Activated naive CD4-positive, alpha-beta T cell treated with anti-CD3 and anti-CD28 coated beads for 36 hours (primary cell): ENCODE measurements around the gene INF2. TPM values are rescaled to one million over a fixed set of nuclear protein-coding genes. Genes with fewer than 3 reads are reported as not detected.
A peak's percentile ranks its signal among the peaks of the same experiment; 100 is the strongest.

ENCODE experiments used
- CTCF ChIA-PET: fragments of 350-600 bp; sonication (Branson Sonifier 250); formaldehyde crosslinking; loops from one replicate; lab custom pipeline; 2021; ENCODE audit warnings: antibody characterized with exemption; lab: Charles Lee
- DNase-seq: peaks from one replicate; pipeline ENCODE4 v3.0.0-alpha.2; 2020
- H3K27ac Mint-ChIP-seq: one replicate; pipeline ENCODE4 v1.8.0; 2021; ENCODE audit warnings: mild to moderate bottlenecking, mixed read lengths
- H3K27me3 Mint-ChIP-seq: one replicate; pipeline ENCODE4 v1.8.0; 2021; ENCODE audit warnings: low read depth, mixed read lengths
- H3K36me3 Mint-ChIP-seq: one replicate; pipeline ENCODE4 v1.8.0; 2021; ENCODE audit warnings: low read depth, mixed read lengths
- H3K4me1 Mint-ChIP-seq: one replicate; pipeline ENCODE4 v1.8.0; 2021; ENCODE audit warnings: low read depth, mixed read lengths
- H3K4me3 Mint-ChIP-seq: one replicate; pipeline ENCODE4 v1.8.0; 2021; ENCODE audit warnings: mild to moderate bottlenecking, moderate library complexity, mixed read lengths
- H3K9me3 Mint-ChIP-seq: one replicate; pipeline ENCODE4 v1.8.0; 2021; ENCODE audit warnings: mixed read lengths
- intact Hi-C: fragments of 100-400 bp; cut with micrococcal nuclease; formaldehyde crosslinking; loops from one replicate; pipeline ENCODE4 v1.15.1; 2023
- total RNA-seq, 2 experiments: library from RNA; stranded (reverse); gene quantifications; one replicate each; pipeline ENCODE4 v1.2.3, GENCODE V29; 2021

The INF2 gene
- total RNA-seq, 2 experiments from 2014 or later = 50.7 to 50.9 TPM

DNA sequence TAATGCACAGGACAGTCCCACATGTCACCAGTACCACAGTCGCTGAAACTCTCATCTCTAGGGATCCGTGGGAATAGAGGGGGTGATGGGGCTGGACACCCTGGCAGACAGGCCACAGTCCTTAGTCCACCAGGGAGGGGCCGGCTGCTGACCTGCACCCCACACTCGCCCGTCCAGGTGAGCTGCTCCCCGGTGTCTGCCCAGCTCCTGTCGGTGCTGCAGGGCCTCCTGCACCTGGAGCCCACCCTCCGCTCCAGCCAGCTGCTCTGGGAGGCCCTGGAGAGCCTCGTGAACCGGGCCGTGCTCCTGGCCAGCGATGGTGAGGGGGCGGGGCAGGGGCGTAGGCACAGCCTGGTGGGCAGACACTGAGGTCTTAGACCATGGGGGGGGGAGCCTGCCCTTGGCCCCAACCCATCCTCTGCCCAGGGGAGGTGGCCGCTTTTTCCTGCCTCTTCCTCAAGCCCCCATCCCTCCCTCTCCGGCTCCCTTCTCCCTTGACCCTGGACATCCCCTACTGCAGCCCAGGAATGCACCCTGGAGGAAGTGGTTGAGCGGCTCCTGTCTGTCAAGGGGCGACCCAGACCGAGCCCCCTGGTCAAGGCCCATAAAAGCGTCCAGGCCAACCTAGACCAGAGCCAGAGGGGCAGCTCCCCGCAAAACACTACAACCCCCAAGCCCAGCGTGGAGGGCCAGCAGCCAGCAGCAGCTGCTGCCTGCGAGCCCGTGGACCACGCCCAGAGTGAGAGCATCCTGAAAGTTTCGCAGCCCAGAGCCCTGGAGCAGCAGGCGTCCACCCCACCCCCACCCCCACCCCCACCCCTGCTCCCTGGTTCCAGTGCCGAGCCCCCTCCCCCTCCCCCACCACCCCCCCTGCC, 17.6 kb downstream of the INF2 start:
- Mint-ChIP-seq H3K36me3 (peaks cover 5% of the 10 kb centered on the region), H3K4me3 (no peak overlapping the region), H3K4me1 (peaks cover 2% of the 10 kb centered on the region), H3K27ac (no peak overlapping the region), H3K9me3 (no peaks in the 10 kb centered on the region), H3K27me3 (no peaks in the 10 kb centered on the region)
- intact Hi-C loops = no loop called here
- DNase-seq = no peak
- CTCF ChIA-PET = interaction anchor here (0.6 kb wide), 1 partner anchor 37 kb away, joined by 4 read pairs; no protein-coding TSS in a partner anchor

DNA sequence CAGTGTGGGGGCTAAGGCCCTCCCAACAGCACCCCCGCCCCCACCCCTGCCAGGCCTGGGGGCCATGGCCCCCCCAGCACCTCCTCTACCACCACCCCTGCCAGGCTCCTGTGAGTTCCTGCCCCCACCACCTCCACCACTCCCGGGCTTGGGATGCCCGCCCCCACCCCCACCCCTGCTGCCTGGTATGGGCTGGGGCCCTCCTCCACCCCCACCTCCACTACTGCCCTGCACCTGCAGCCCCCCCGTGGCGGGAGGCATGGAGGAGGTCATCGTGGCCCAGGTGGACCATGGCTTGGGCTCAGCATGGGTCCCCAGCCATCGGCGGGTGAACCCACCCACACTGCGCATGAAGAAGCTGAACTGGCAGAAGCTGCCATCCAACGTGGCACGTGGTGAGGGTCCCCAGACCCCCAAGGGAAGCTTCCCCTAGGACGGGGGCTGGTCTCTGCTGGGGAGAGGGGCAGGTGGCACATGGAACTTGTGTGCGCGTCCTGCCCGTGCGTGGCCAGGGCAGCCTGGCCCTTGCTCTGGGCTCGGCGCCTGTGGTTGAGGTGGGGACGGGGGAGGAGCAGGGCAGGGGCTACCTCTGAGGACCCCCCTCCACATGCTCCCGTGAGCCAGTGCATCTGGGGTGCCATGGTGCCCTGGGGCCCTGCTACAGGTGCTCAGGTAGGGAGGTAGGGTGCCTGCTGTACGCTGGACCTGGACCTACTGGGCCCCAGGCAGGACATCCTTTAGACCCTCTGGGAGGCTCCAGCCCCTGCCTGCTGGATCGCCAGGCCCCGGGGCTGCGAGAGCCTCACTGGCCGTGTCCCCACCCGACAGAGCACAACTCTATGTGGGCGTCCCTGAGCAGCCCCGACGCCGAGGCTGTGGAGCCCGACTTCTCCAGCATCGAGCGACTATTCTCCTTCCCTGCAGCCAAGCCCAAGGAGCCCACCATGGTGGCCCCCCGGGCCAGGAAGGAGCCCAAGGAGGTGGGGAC, 18.5 kb downstream of the INF2 start:
- H3K9me3 Mint-ChIP-seq = no peaks in the 10 kb centered on the region
- H3K4me3 Mint-ChIP-seq = no peak overlapping the region
- no peaks in the 10 kb centered on the region for H3K27me3 Mint-ChIP-seq
- H3K27ac Mint-ChIP-seq = no peak overlapping the region
- peaks cover 2% of the 10 kb centered on the region for H3K4me1 Mint-ChIP-seq
- DNase-seq = no peak
- intact Hi-C loops = loop anchor here (1.0 kb wide), 2 partner anchors 43 to 58 kb away; no protein-coding TSS in a partner anchor
- peaks cover 5% of the 10 kb centered on the region for H3K36me3 Mint-ChIP-seq
- CTCF ChIA-PET = interaction anchor here (1.0 to 1.5 kb wide), 2 partner anchors 30 to 42 kb away, joined by 6 to 7 read pairs; no protein-coding TSS in a partner anchor

DNA sequence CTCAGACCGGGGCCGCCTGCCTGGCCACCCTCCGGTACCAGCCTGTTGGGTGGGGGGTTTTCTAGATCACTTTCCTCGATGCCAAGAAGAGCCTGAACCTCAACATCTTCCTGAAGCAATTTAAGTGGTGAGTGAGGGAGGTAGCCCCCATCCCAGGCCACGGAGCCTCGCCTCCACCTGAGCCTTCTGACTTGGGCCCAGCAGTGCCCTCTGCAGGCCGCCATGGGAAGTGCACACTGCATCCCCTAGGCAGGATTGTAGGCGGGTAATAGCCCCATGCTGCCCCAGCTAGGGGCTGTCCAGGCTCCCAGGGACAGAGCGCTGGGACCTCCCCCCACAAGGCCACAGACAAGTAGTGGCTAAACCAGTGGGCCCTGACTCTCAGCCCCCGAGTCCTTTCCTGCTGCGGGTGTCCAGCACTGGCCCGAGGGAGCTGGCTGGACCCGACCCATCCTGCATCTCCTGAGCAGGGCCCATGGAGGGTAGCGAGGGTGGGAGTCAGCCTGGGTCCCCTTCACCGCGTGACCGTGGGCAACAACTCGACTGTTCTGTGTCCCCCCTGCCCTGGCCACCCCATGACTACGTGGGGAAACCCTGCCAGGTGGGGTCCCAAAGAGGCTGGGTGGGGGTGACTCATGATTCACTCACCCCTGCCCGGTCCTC, 19.3 kb downstream of the INF2 start:
- CTCF ChIA-PET = interaction anchor here (0.6 to 1.5 kb wide), 12 partner anchors 13 to 62 kb away, joined by 3 to 7 read pairs (median 4); partner anchors contain the start of gene ADSS1
- peak; percentile 80 for DNase-seq
- H3K27me3 Mint-ChIP-seq = no peaks in the 10 kb centered on the region

GRCh38 chr14:104709387-104710039, 20.1 kb downstream of the INF2 start:
- CTCF ChIA-PET = interaction anchor here (0.6 to 1.5 kb wide), 12 partner anchors 12 to 63 kb away, joined by 3 to 7 read pairs (median 4); partner anchors contain the start of gene ADSS1
- no peaks in the 10 kb centered on the region for H3K9me3 Mint-ChIP-seq
- no peak overlapping the region for H3K27ac Mint-ChIP-seq
- intact Hi-C loops = no loop called here
- H3K4me3 Mint-ChIP-seq = no peak overlapping the region
- peaks cover 2% of the 10 kb centered on the region for H3K4me1 Mint-ChIP-seq
- peaks cover 2% of the 10 kb centered on the region for H3K36me3 Mint-ChIP-seq
- DNase-seq = no peak
- H3K27me3 Mint-ChIP-seq = no peaks in the 10 kb centered on the region

More for the DNA sequence above, 19.3 kb downstream of the INF2 start:
- Mint-ChIP-seq H3K4me3 (no peak overlapping the region), H3K36me3 (peaks cover 5% of the 10 kb centered on the region), H3K27ac (no peak overlapping the region), H3K4me1 (peaks cover 2% of the 10 kb centered on the region), H3K9me3 (no peaks in the 10 kb centered on the region)
- intact Hi-C loops = loop anchor here (1.0 kb wide), 2 partner anchors 43 to 58 kb away; no protein-coding TSS in a partner anchor

DNA sequence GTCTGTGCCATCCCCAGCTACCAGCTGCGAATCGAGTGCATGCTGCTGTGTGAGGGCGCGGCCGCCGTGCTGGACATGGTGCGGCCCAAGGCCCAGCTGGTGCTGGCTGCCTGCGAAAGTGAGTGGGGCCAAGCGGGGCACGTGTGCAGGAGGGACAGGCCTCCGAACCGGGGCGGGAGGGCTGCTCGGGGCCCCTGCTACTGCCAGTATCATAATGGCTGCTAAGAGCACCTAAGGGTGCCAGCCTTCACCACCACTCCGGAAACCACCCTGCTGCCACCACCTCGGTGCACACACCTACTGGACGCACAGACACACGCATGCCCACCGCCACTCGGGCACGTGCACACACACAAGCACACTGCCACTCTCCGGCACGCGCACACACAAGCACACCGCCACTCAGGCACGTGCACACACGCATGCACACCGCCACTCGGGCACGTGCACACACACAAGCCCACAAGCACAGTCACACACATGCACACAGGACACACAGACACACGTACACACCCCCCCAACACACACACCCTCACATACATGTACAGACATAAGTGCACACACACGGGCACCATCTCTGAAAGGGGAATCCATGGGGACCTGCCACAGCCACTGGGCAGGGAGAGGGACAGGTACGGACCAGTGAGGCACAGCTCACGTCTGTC, 20.8 kb downstream of the INF2 start:
- CTCF ChIA-PET = interaction anchor here (0.8 to 1.3 kb wide), 3 partner anchors 13 to 59 kb away, joined by 3 to 4 read pairs (median 3); no protein-coding TSS in a partner anchor
- no peaks in the 10 kb centered on the region for H3K27me3 Mint-ChIP-seq
- H3K36me3 Mint-ChIP-seq = peaks cover 2% of the 10 kb centered on the region
- DNase-seq = no peak
- H3K4me1 Mint-ChIP-seq = peaks cover 2% of the 10 kb centered on the region
- intact Hi-C loops = no loop called here
- no peaks in the 10 kb centered on the region for H3K9me3 Mint-ChIP-seq
- no peak overlapping the region for H3K27ac Mint-ChIP-seq
- no peak overlapping the region for H3K4me3 Mint-ChIP-seq

DNA sequence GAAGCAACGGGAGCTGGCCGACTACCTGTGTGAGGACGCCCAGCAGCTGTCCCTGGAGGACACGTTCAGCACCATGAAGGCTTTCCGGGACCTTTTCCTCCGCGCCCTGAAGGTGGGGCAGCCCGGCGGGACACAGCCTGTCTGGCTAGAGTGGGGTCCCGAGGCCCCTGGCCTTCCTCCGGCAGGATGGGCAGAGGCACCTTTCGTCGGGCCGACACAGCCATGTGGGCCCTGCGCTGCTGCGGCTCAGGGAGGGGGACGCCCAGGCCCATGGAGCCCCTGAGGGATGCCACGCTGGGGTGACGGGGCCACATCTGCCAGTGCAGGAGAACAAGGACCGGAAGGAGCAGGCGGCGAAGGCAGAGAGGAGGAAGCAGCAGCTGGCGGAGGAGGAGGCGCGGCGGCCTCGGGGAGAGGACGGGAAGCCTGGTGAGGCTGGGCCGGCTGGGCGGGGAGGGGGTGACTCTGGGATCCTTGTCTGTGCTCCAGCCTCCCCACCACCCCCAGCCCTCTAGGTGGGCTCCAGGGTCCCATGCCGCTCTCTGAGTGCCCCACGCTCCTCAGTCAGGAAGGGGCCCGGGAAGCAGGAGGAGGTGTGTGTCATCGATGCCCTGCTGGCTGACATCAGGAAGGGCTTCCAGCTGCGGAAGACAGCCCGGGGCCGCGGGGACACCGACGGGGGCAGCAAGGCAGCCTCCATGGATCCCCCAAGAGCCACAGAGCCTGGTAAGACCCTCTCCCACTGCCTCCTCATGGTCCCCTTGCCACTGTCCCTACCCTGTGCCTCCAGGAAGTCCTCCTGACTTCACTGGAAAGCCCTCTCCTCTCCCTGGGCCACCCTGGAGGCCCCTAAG, 23.7 kb downstream of the INF2 start:
- intact Hi-C loops = no loop called here
- CTCF ChIA-PET = no interaction called here
- peaks cover 2% of the 10 kb centered on the region for H3K4me1 Mint-ChIP-seq
- peaks cover 3% of the 10 kb centered on the region for H3K36me3 Mint-ChIP-seq
- H3K27ac Mint-ChIP-seq = no peak overlapping the region
- H3K27me3 Mint-ChIP-seq = no peaks in the 10 kb centered on the region
- no peaks in the 10 kb centered on the region for H3K9me3 Mint-ChIP-seq
- no peak overlapping the region for H3K4me3 Mint-ChIP-seq
- no peak for DNase-seq

GRCh38 chr14:104714066-104714465, 24.6 kb downstream of the INF2 start:
- CTCF ChIA-PET = no interaction called here
- no peak for DNase-seq
- no peaks in the 10 kb centered on the region for H3K4me1 Mint-ChIP-seq
- H3K27ac Mint-ChIP-seq = no peak overlapping the region
- H3K36me3 Mint-ChIP-seq = peaks cover 3% of the 10 kb centered on the region
- no peak overlapping the region for H3K4me3 Mint-ChIP-seq
- intact Hi-C loops = no loop called here
- H3K27me3 Mint-ChIP-seq = no peaks in the 10 kb centered on the region
- H3K9me3 Mint-ChIP-seq = no peaks in the 10 kb centered on the region

- no peak overlapping the region for H3K4me3 Mint-ChIP-seq
- CTCF ChIA-PET = interaction anchor here (0.6 kb wide), 1 partner anchor 51 kb away, joined by 3 read pairs; no protein-coding TSS in a partner anchor
- no peaks in the 10 kb centered on the region for H3K4me1 Mint-ChIP-seq
- H3K36me3 Mint-ChIP-seq = peaks cover 3% of the 10 kb centered on the region
- no peak overlapping the region for H3K27ac Mint-ChIP-seq
- no peaks in the 10 kb centered on the region for H3K27me3 Mint-ChIP-seq
- no peak for DNase-seq
- no peaks in the 10 kb centered on the region for H3K9me3 Mint-ChIP-seq
- intact Hi-C loops = no loop called here
These were observed 25.3 kb downstream of the INF2 start for GRCh38 chr14:104714681-104715080.

DNA sequence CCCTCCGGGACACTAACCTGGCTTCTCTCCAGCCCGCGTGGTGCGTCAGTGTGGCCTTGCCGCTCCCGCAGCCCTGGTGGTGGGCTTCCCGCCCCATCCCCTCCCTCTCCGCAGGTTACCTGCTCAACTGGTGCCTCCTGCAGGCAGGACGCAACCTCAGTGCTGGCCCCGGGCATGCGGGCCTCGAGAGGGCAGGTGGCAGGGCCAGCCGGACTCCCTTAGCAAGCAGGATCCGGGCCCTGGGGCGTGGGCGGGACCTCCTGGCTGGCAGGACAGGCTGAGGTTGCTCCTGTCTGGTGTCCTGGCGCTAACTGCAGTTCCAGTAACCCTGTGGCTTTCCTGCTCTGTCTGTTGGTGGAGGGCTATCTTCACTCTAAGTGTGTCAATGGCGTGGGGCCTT, 26.0 kb downstream of the INF2 start:
- DNase-seq = no peak
- CTCF ChIA-PET = interaction anchor here (0.6 kb wide), 1 partner anchor 51 kb away, joined by 3 read pairs; no protein-coding TSS in a partner anchor
- Mint-ChIP-seq H3K27ac (no peak overlapping the region), H3K4me3 (no peak overlapping the region), H3K27me3 (no peaks in the 10 kb centered on the region), H3K4me1 (no peaks in the 10 kb centered on the region), H3K9me3 (no peaks in the 10 kb centered on the region), H3K36me3 (peaks cover 6% of the 10 kb centered on the region)
- intact Hi-C loops = no loop called here

DNA sequence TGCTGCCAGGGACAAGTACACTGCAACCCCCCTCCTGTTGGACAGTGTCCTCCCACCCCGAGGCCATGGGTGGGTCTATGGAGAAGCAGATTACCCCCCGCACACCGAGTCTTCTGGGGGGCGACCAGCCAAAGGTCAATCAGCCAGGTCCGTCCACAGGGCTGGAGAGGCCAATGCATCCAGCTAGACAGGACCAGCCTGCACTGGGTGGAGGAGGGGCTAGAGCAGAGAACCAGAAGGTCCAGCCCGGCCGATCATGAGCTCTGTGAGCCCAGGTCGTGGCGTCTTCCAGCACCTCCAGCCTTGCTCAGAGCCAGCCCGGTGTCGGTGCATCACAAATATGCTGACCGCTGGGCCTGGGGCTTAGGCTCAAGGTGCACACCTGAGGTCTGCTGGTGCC, 26.5 kb downstream of the INF2 start:
- no peak overlapping the region for H3K4me3 Mint-ChIP-seq
- no peaks in the 10 kb centered on the region for H3K27me3 Mint-ChIP-seq
- no peak for DNase-seq
- H3K9me3 Mint-ChIP-seq = no peaks in the 10 kb centered on the region
- peaks cover 5% of the 10 kb centered on the region for H3K36me3 Mint-ChIP-seq
- no peak overlapping the region for H3K27ac Mint-ChIP-seq
- intact Hi-C loops = no loop called here
- CTCF ChIA-PET = interaction anchor here (0.6 kb wide), 1 partner anchor 186 kb away, joined by 3 read pairs; no protein-coding TSS in a partner anchor
- no peaks in the 10 kb centered on the region for H3K4me1 Mint-ChIP-seq
